HepG2 (cell line): ENCODE measurements around the gene ASPRV1.
"Not testable (repeated sequence)": the region's sequence is repeated elsewhere in the genome, so short reads cannot be mapped to it uniquely, and the experiment has no call there.

Source experiments
- KAT7 ChIP-seq: IDR thresholded peaks from 2 replicates; pipeline ENCODE4 v1.6.1; 2018; ENCODE audit warnings: borderline replicate concordance, missing compliant biosample characterization
- KLF15 ChIP-seq: sonication (generic); formaldehyde crosslinking; IDR thresholded peaks from 2 replicates; pipeline ENCODE4 v1.8.1; 2023; ENCODE audit warnings: borderline replicate concordance, mild to moderate bottlenecking, inconsistent platforms, missing genetic modification reagents, mixed read lengths
- SOX13 ChIP-seq, 3 experiments: fragments of 450-650 bp in 1 of 3; sonication (generic) in 1 of 3; formaldehyde crosslinking in 1 of 3; IDR thresholded peaks in 2 of 3; conservative IDR thresholded peaks in 1 of 3; 2 replicates each; pipeline versions ENCODE4 v1.5.0 to v1.6.1; 2016 to 2020; ENCODE audit warnings: antibody characterized with exemption in 1 of 3, mild to moderate bottlenecking in 1 of 3, missing compliant biosample characterization in 1 of 3, missing genetic modification reagents in 1 of 3, moderate library complexity in 1 of 3
- ZFP90 ChIP-seq: sonication (generic); formaldehyde crosslinking; IDR thresholded peaks from 2 replicates; pipeline ENCODE4 v1.8.0; 2022; ENCODE audit warnings: missing genetic modification reagents, mild to moderate bottlenecking, inconsistent platforms, borderline replicate concordance
- ZNF274 ChIP-seq: sonication (generic); formaldehyde crosslinking; IDR thresholded peaks from 2 replicates; pipeline ENCODE4 v1.5.1; 2020; ENCODE audit warnings: mild to moderate bottlenecking, missing genetic modification reagents
- TF ChIP-seq, protein P1 (sequence below): sonication (generic); formaldehyde crosslinking; IDR thresholded peaks from 2 replicates; pipeline ENCODE4 v1.5.0; 2020; ENCODE audit warnings: missing genetic modification reagents
- TF ChIP-seq, protein P2 (sequence below): sonication (generic); formaldehyde crosslinking; IDR thresholded peaks from 2 replicates; pipeline ENCODE4 v1.5.0; 2020; ENCODE audit warnings: mild to moderate bottlenecking, missing genetic modification reagents, moderate library complexity
- TF ChIP-seq, protein P3 (sequence below): sonication (generic); formaldehyde crosslinking; IDR thresholded peaks from 2 replicates; pipeline ENCODE4 v1.8.0; 2023; ENCODE audit warnings: mild to moderate bottlenecking, missing genetic modification reagents

DNA sequence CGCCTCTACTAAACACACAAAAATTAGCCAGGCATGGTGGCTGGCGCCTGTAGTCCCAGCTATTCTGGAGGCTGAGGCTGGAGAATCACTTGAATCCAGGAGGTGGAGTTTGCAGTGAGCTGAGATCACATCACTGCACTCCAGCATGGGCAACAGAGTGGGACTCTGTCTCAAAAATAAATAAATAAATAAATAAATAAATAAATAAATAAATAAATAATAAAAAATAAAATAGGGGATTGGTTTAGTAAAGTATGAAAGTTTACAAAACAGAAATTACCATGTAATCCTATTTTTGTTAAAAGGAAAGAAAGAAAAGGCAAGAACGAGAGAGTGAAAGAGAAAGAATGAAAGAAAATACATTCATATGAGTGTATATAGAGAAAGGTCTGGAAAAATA, 10.8 kb downstream of the ASPRV1 start:
- not testable (repeated sequence) for TF ChIP-seq ZFP90 (CRISPR knock-in tag); KAT7; ZNF274; SOX13 (IDR thresholded peaks at IDR 0.05); SOX13 (CRISPR knock-in tag; conservative IDR thresholded peaks at IDR 0.05 in 1 of 2, IDR thresholded peaks at IDR 0.05 in 1 of 2); KLF15
- TF ChIP-seq, protein P1, sequence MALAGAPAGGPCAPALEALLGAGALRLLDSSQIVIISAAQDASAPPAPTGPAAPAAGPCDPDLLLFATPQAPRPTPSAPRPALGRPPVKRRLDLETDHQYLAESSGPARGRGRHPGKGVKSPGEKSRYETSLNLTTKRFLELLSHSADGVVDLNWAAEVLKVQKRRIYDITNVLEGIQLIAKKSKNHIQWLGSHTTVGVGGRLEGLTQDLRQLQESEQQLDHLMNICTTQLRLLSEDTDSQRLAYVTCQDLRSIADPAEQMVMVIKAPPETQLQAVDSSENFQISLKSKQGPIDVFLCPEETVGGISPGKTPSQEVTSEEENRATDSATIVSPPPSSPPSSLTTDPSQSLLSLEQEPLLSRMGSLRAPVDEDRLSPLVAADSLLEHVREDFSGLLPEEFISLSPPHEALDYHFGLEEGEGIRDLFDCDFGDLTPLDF (CRISPR knock-in tag): not testable (repeated sequence)
- TF ChIP-seq, protein P2, sequence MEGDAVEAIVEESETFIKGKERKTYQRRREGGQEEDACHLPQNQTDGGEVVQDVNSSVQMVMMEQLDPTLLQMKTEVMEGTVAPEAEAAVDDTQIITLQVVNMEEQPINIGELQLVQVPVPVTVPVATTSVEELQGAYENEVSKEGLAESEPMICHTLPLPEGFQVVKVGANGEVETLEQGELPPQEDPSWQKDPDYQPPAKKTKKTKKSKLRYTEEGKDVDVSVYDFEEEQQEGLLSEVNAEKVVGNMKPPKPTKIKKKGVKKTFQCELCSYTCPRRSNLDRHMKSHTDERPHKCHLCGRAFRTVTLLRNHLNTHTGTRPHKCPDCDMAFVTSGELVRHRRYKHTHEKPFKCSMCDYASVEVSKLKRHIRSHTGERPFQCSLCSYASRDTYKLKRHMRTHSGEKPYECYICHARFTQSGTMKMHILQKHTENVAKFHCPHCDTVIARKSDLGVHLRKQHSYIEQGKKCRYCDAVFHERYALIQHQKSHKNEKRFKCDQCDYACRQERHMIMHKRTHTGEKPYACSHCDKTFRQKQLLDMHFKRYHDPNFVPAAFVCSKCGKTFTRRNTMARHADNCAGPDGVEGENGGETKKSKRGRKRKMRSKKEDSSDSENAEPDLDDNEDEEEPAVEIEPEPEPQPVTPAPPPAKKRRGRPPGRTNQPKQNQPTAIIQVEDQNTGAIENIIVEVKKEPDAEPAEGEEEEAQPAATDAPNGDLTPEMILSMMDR (CRISPR knock-in tag): not testable (repeated sequence)
- TF ChIP-seq, protein P3, sequence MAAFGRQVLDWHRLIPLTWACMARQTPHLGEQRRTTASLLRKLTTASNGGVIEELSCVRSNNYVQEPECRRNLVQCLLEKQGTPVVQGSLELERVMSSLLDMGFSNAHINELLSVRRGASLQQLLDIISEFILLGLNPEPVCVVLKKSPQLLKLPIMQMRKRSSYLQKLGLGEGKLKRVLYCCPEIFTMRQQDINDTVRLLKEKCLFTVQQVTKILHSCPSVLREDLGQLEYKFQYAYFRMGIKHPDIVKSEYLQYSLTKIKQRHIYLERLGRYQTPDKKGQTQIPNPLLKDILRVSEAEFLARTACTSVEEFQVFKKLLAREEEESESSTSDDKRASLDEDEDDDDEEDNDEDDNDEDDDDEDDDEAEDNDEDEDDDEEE (CRISPR knock-in tag): not testable (repeated sequence)
